Measurements from ENCODE around the gene AREG. TPM values are rescaled to one million over a fixed set of nuclear protein-coding genes. Genes with fewer than 3 reads are reported as not detected.

AREG gene
- polyA plus RNA-seq, 1 donor (not counting 4 experiments of a cell fraction or from before 2014, with no cell fraction given) = 1,566 TPM

DNA sequence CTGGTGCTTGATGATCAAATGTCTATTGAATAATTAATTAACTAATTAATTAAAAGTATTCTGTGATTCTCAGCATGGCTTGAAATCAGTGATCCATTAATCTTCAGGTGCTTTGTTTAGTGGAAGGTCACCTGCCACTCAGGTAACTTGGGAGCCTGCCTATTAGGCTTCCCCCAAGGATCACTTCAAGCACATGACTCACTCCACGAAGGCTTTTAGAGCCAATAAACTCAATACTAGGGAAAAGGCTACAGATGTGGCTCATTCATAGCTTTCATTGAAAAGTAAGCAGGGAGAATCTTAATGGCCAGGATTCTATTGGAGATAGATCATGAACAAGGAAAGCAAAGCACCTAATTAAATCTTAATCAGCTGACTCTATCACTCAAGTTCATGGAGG, 21.3 kb downstream of the AREG start:
- no peak for TF ChIP-seq CTCF (optimal IDR thresholded peaks at IDR 0.05 in 1 of 3, IDR thresholded peaks at IDR 0.05 in 1 of 3, conservative IDR thresholded peaks at IDR 0.05 in 1 of 3; ENCODE audit: extremely low read depth in 1 of 3, insufficient read depth in 2 of 3, low read length in 3 of 3)
- TF ChIP-seq EZH2 (IDR thresholded peaks at IDR 0.05; ENCODE audit: low read length) = no peak
- Histone ChIP-seq H3K36me3 (ENCODE audit: control insufficient read depth in 2 of 2, extremely low read depth in 1 of 2, insufficient read depth in 2 of 2, low read length in 2 of 2) (no peaks in the 10 kb centered on the region), H4K20me1 (ENCODE audit: control insufficient read depth, extremely low read depth, insufficient read depth, low read length) (no peaks in the 10 kb centered on the region), H3K27me3 (ENCODE audit: control insufficient read depth, extremely low read depth, insufficient read depth, low read length) (no peaks in the 10 kb centered on the region), H3K79me2 (ENCODE audit: control insufficient read depth, insufficient read depth, low read length) (no peaks in the 10 kb centered on the region), H3K4me1 (ENCODE audit: control insufficient read depth, extremely low read depth, insufficient read depth, low read length) (peaks cover 9% of the 10 kb centered on the region), H2AFZ (ENCODE audit: control insufficient read depth, low read length) (no peak overlapping the region), H3K9me3 (ENCODE audit: control insufficient read depth, low read depth, low read length) (no peaks in the 10 kb centered on the region), H3K4me3 (ENCODE audit: control insufficient read depth in 2 of 3, extremely low read depth in 1 of 3, insufficient read depth in 2 of 3, low read depth in 1 of 3, low read length in 3 of 3) (no peak overlapping the region), H3K9ac (ENCODE audit: control insufficient read depth, extremely low read depth, insufficient read depth, low read length) (no peak overlapping the region), H3K4me2 (ENCODE audit: control insufficient read depth, extremely low read depth, insufficient read depth, low read depth, low read length) (no peak overlapping the region), H3K9me1 (ENCODE audit: control insufficient read depth, extremely low read depth, insufficient read depth, low read length) (no peaks in the 10 kb centered on the region), H3K27ac (ENCODE audit: control insufficient read depth, insufficient read depth, low read length) (no peak overlapping the region)
- FAIRE-seq (peak; percentile 23), DNase-seq (ENCODE audit: low read depth, low spot score) (no peak)
- dilution Hi-C loops (cut with MboI; ENCODE audit: extremely low pct_ligation_motif_present, low sequenced_read_pairs) = no loop called here

- TF ChIP-seq CTCF (optimal IDR thresholded peaks at IDR 0.05 in 1 of 3, IDR thresholded peaks at IDR 0.05 in 1 of 3, conservative IDR thresholded peaks at IDR 0.05 in 1 of 3; ENCODE audit: extremely low read depth in 1 of 3, insufficient read depth in 2 of 3, low read length in 3 of 3) = no peak
- TF ChIP-seq EZH2 (IDR thresholded peaks at IDR 0.05; ENCODE audit: low read length) = no peak
- Histone ChIP-seq H3K9me3 (ENCODE audit: control insufficient read depth, low read depth, low read length) (no peaks in the 10 kb centered on the region), H3K36me3 (ENCODE audit: control insufficient read depth in 2 of 2, extremely low read depth in 1 of 2, insufficient read depth in 2 of 2, low read length in 2 of 2) (no peaks in the 10 kb centered on the region), H3K4me1 (ENCODE audit: control insufficient read depth, extremely low read depth, insufficient read depth, low read length) (peaks cover 48% of the 10 kb centered on the region), H3K4me2 (ENCODE audit: control insufficient read depth, extremely low read depth, insufficient read depth, low read depth, low read length) (peak overlapping the region; percentile 19), H3K27ac (ENCODE audit: control insufficient read depth, insufficient read depth, low read length) (no peak overlapping the region), H3K9me1 (ENCODE audit: control insufficient read depth, extremely low read depth, insufficient read depth, low read length) (no peaks in the 10 kb centered on the region), H3K27me3 (ENCODE audit: control insufficient read depth, extremely low read depth, insufficient read depth, low read length) (no peaks in the 10 kb centered on the region), H3K4me3 (ENCODE audit: control insufficient read depth in 2 of 3, extremely low read depth in 1 of 3, insufficient read depth in 2 of 3, low read depth in 1 of 3, low read length in 3 of 3) (no peak overlapping the region), H3K79me2 (ENCODE audit: control insufficient read depth, insufficient read depth, low read length) (no peaks in the 10 kb centered on the region), H3K9ac (ENCODE audit: control insufficient read depth, extremely low read depth, insufficient read depth, low read length) (no peak overlapping the region), H2AFZ (ENCODE audit: control insufficient read depth, low read length) (no peak overlapping the region), H4K20me1 (ENCODE audit: control insufficient read depth, extremely low read depth, insufficient read depth, low read length) (no peaks in the 10 kb centered on the region)
- dilution Hi-C loops (cut with MboI; ENCODE audit: extremely low pct_ligation_motif_present, low sequenced_read_pairs) = no loop called here
- DNase-seq (ENCODE audit: low read depth, low spot score) (no peak), FAIRE-seq (peak; percentile 85)
Measured at GRCh38 chr4:74471264-74471663, 26.3 kb downstream of the AREG start.
